HEK293 (cell line): Measurements from ENCODE around the gene CCDC40.

Source experiments
- CTCF ChIA-PET: fragments of 350-600 bp; formaldehyde crosslinking; extraction: SDS; loops from one replicate; lab custom pipeline; 2021; ENCODE audit warnings: antibody characterized with exemption; lab: Yijun Ruan, JAX
- POLR2A ChIA-PET: fragments of 300-600 bp; formaldehyde crosslinking; extraction: SDS; loops from one replicate; lab custom pipeline; 2020; ENCODE audit warnings: antibody characterized with exemption, inconsistent platforms; lab: Yijun Ruan, JAX
- H3K27ac ChIP-seq: fragments of 200-500 bp; sonication (Bioruptor generic); 2 replicates; pipeline ENCODE4 v1.5.1; 2014; ENCODE audit warnings: low read depth, low read length, control low read depth, inconsistent platforms; ENCODE audit errors: extremely low read depth
- H3K36me3 ChIP-seq, 2 experiments: fragments of 200-500 bp in 1 of 2; sonication (Bioruptor generic) in 1 of 2; 1 replicate in 1 of 2; 2 replicates in 1 of 2; pipeline ENCODE4 v1.5.1; 2014 to 2017; ENCODE audit warnings: inconsistent platforms in 2 of 2, low read length in 2 of 2; ENCODE audit not compliant: control insufficient read depth in 2 of 2, insufficient read depth in 1 of 2
- H3K4me1 ChIP-seq: fragments of 200-500 bp; sonication (Bioruptor generic); 2 replicates; pipeline ENCODE4 v1.5.1; 2014; ENCODE audit warnings: mild to moderate bottlenecking, low read length, inconsistent platforms; ENCODE audit not compliant: control insufficient read depth, insufficient read depth
- H3K4me3 ChIP-seq: 2 replicates; pipeline ENCODE4 v1.5.1; 2011; ENCODE audit warnings: low read depth, mild to moderate bottlenecking, control low read depth, low read length, moderate library complexity
- H3K9me3 ChIP-seq: fragments of 200-500 bp; sonication (Bioruptor generic); 2 replicates; pipeline ENCODE4 v1.5.1; 2014; ENCODE audit warnings: low read depth, low read length, inconsistent platforms; ENCODE audit not compliant: control insufficient read depth, insufficient read depth
- KLF9 ChIP-seq: fragments of 450-650 bp; formaldehyde crosslinking; IDR thresholded peaks from 2 replicates; pipeline ENCODE4 v1.5.1; 2016; ENCODE audit warnings: missing biosample characterization, missing genetic modification characterization, low read depth
- MEIS1 ChIP-seq: sonication (generic); formaldehyde crosslinking; IDR thresholded peaks from 2 replicates; pipeline ENCODE4 v1.8.1; 2022; ENCODE audit warnings: missing genetic modification reagents, mild to moderate bottlenecking, borderline replicate concordance
- SALL2 ChIP-seq: fragments of 450-650 bp; formaldehyde crosslinking; IDR thresholded peaks from 2 replicates; pipeline ENCODE4 v1.5.0; 2017; ENCODE audit warnings: missing biosample characterization, mild to moderate bottlenecking, missing genetic modification characterization, borderline replicate concordance
- SCRT2 ChIP-seq: fragments of 450-650 bp; formaldehyde crosslinking; IDR thresholded peaks from 2 replicates; pipeline ENCODE4 v1.5.1; 2016; ENCODE audit warnings: missing biosample characterization, missing genetic modification characterization
- SP7 ChIP-seq: fragments of 450-650 bp; formaldehyde crosslinking; IDR thresholded peaks from 2 replicates; pipeline ENCODE4 v1.5.1; 2016; ENCODE audit warnings: missing biosample characterization, missing genetic modification characterization
- ZIC2 ChIP-seq: fragments of 450-650 bp; formaldehyde crosslinking; IDR thresholded peaks from 2 replicates; pipeline ENCODE4 v1.5.1; 2016; ENCODE audit warnings: missing biosample characterization, missing genetic modification characterization
- ZNF157 ChIP-seq: fragments of 450-650 bp; formaldehyde crosslinking; IDR thresholded peaks from 2 replicates; pipeline ENCODE4 v1.5.1; 2016; ENCODE audit warnings: missing biosample characterization, missing genetic modification characterization
- ZNF169 ChIP-seq: fragments of 450-650 bp; formaldehyde crosslinking; IDR thresholded peaks from 2 replicates; pipeline ENCODE4 v1.5.1; 2016; ENCODE audit warnings: missing biosample characterization, missing genetic modification characterization
- ZNF24 ChIP-seq: fragments of 450-650 bp; formaldehyde crosslinking; IDR thresholded peaks from 2 replicates; pipeline ENCODE4 v1.5.1; 2016; ENCODE audit warnings: missing biosample characterization, missing genetic modification characterization
- ZNF341 ChIP-seq: fragments of 450-650 bp; formaldehyde crosslinking; IDR thresholded peaks from 2 replicates; pipeline ENCODE4; 2016; ENCODE audit warnings: low read depth, missing biosample characterization, missing genetic modification characterization
- ZNF350 ChIP-seq: fragments of 450-650 bp; formaldehyde crosslinking; IDR thresholded peaks from 2 replicates; pipeline ENCODE4 v1.5.0; 2017; ENCODE audit warnings: missing biosample characterization, mild to moderate bottlenecking, missing genetic modification characterization
- ZNF366 ChIP-seq: fragments of 450-650 bp; formaldehyde crosslinking; conservative IDR thresholded peaks from 2 replicates; pipeline ENCODE4 v1.5.1; 2016; ENCODE audit warnings: missing biosample characterization, missing genetic modification characterization
- ZNF404 ChIP-seq: fragments of 450-650 bp; formaldehyde crosslinking; IDR thresholded peaks from 2 replicates; pipeline ENCODE4 v1.5.1; 2017; ENCODE audit warnings: missing biosample characterization, missing genetic modification characterization
- ZNF426 ChIP-seq: fragments of 450-650 bp; formaldehyde crosslinking; IDR thresholded peaks from 2 replicates; pipeline ENCODE4 v1.5.1; 2017; ENCODE audit warnings: missing biosample characterization, missing genetic modification characterization, mild to moderate bottlenecking, inconsistent platforms, moderate library complexity
- ZNF473 ChIP-seq: fragments of 450-650 bp; formaldehyde crosslinking; IDR thresholded peaks from 2 replicates; pipeline ENCODE4 v1.5.1; 2017; ENCODE audit warnings: missing biosample characterization, missing genetic modification characterization
- ZNF521 ChIP-seq: fragments of 450-650 bp; formaldehyde crosslinking; IDR thresholded peaks from 2 replicates; pipeline ENCODE4 v1.5.1; 2017; ENCODE audit warnings: missing biosample characterization, mild to moderate bottlenecking, missing genetic modification characterization
- ZNF544 ChIP-seq: fragments of 450-650 bp; formaldehyde crosslinking; IDR thresholded peaks from 2 replicates; pipeline ENCODE4 v1.5.0; 2017; ENCODE audit warnings: missing biosample characterization, missing genetic modification characterization
- ZNF707 ChIP-seq: fragments of 450-650 bp; formaldehyde crosslinking; IDR thresholded peaks from 2 replicates; pipeline ENCODE4 v1.5.1; 2016; ENCODE audit warnings: missing biosample characterization, missing genetic modification characterization
- ZNF791 ChIP-seq: fragments of 450-650 bp; formaldehyde crosslinking; IDR thresholded peaks from 2 replicates; pipeline ENCODE4 v1.5.1; 2016; ENCODE audit warnings: missing biosample characterization, missing genetic modification characterization
- ZXDB ChIP-seq: fragments of 450-650 bp; formaldehyde crosslinking; IDR thresholded peaks from 2 replicates; pipeline ENCODE4 v1.5.1; 2016; ENCODE audit warnings: missing biosample characterization, missing genetic modification characterization
- TF ChIP-seq, protein P1 (sequence below): fragments of 450-650 bp; IDR thresholded peaks from 2 replicates; pipeline ENCODE4 v1.5.1; 2018; ENCODE audit warnings: missing biosample characterization, mild to moderate bottlenecking, missing genetic modification characterization
- TF ChIP-seq, protein P2 (sequence below): fragments of 450-650 bp; formaldehyde crosslinking; IDR thresholded peaks from 2 replicates; pipeline ENCODE4 v1.5.1; 2016; ENCODE audit warnings: missing biosample characterization, missing genetic modification characterization
- TF ChIP-seq, protein P3 (sequence below): fragments of 450-650 bp; IDR thresholded peaks from 2 replicates; pipeline ENCODE4 v1.5.1; 2018; ENCODE audit warnings: missing biosample characterization, missing genetic modification characterization
- TF ChIP-seq, protein P4 (sequence below): fragments of 450-650 bp; formaldehyde crosslinking; IDR thresholded peaks from 2 replicates; pipeline ENCODE4 v1.5.1; 2017; ENCODE audit warnings: missing biosample characterization, missing genetic modification characterization

Gene CCDC40

DNA sequence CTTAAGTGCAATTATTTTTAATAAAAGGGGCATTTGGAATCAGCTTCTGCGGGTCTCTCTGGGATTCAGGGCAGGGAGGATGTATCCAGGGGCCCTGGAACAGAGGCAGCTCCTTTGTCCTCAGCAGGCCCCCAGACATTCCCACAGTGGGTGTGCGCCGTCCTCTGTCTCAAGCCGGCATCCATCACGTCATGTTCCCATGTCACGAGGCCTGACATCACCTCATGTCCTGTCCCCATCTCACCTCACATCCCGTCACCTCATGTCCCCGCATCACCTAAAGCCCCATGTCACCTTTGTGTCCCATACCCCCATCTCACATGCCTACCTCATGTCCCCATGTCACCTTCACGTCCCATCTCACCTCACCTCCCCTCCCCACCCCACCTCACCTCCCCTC is 83.4 kb downstream of the CCDC40 start (continued):
- TF ChIP-seq ZNF791 (tag by site-specific recombination) (no peak), SALL2 (tag by site-specific recombination) (no peak), ZNF157 (no peak), MEIS1 (CRISPR knock-in tag) (no peak)
- TF ChIP-seq, protein P1, sequence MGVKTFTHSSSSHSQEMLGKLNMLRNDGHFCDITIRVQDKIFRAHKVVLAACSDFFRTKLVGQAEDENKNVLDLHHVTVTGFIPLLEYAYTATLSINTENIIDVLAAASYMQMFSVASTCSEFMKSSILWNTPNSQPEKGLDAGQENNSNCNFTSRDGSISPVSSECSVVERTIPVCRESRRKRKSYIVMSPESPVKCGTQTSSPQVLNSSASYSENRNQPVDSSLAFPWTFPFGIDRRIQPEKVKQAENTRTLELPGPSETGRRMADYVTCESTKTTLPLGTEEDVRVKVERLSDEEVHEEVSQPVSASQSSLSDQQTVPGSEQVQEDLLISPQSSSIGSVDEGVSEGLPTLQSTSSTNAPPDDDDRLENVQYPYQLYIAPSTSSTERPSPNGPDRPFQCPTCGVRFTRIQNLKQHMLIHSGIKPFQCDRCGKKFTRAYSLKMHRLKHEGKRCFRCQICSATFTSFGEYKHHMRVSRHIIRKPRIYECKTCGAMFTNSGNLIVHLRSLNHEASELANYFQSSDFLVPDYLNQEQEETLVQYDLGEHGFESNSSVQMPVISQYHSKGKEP = no peak

DNA sequence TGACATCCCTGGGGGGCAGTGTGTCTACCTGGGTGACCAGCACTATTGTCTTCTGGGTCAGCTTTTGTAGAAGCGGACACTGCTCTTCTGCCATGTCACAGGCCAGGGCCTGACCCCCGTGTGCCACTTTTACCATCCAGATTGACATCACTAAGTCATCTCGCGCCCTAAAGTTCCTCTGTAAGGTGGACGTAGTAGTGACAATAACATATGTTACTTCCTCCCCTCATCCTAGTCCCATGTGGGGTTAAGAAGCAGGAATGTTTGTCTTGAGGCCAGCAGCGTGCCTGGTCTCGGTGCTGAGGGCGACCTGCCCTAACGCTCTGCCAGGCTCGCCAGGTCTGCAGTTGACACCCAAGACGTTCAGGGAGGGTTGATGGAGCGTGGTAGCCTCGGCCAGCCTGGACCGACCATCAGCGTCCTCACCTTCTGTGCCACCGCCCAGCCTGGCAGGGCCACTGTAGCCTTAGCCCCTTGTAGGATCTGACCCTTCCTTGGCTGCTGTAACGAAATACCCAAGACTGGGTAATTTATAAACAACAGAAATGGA is 85.7 kb downstream of the CCDC40 start:
- CTCF ChIA-PET = interaction anchor here (0.7 to 0.9 kb wide), 4 partner anchors 8 to 118 kb away, joined by 3 to 5 read pairs (median 4); partner anchors contain the start of gene GAA
- no peaks in the 10 kb centered on the region for H3K4me1 ChIP-seq
- H3K27ac ChIP-seq = no peak overlapping the region
- no peak overlapping the region for H3K4me3 ChIP-seq
- H3K9me3 ChIP-seq = no peaks in the 10 kb centered on the region
- TF ChIP-seq ZNF544 (tag by site-specific recombination) = no peak
- TF ChIP-seq ZNF350 (tag by site-specific recombination) = no peak
- no peak for TF ChIP-seq ZNF473
- TF ChIP-seq ZNF366 = no peak
- no peak for TF ChIP-seq SP7 (tag by site-specific recombination)
- TF ChIP-seq, protein P2, sequence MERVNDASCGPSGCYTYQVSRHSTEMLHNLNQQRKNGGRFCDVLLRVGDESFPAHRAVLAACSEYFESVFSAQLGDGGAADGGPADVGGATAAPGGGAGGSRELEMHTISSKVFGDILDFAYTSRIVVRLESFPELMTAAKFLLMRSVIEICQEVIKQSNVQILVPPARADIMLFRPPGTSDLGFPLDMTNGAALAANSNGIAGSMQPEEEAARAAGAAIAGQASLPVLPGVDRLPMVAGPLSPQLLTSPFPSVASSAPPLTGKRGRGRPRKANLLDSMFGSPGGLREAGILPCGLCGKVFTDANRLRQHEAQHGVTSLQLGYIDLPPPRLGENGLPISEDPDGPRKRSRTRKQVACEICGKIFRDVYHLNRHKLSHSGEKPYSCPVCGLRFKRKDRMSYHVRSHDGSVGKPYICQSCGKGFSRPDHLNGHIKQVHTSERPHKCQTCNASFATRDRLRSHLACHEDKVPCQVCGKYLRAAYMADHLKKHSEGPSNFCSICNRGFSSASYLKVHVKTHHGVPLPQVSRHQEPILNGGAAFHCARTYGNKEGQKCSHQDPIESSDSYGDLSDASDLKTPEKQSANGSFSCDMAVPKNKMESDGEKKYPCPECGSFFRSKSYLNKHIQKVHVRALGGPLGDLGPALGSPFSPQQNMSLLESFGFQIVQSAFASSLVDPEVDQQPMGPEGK = no peak
- no peak for TF ChIP-seq ZNF404
- peaks cover 0 to 12% of the 10 kb centered on the region in 2 experiments; a peak in 1 of 3 replicates for H3K36me3 ChIP-seq
- POLR2A ChIA-PET = no interaction called here

DNA sequence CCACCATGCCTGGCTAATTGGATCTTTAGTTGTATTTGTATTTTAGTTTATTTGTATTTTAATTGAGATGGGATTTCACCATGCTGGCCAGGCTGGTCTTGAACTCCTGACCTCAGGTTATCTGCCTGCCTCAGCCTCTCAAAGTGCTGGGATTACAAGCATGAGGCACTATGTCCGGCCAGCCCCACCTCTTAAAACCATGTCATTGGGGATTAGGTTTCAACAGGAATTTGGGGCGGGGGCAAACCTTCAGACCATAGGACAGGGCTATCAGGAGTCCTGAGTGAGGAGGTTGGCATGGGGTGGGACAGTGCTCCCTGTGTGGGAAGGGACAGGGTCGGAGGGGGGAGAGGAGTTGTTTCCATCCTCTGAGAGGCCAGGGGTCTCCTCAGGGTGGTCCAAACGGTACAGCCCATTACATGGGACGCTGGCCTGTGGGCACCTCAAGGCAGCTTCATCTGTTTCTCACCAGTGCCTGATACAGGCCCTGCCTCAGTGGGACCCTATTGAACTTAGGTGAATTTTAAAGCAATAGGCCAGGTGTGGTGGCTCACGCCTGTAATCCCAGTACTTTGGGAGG is 86.6 kb downstream of the CCDC40 start:
- Histone ChIP-seq H3K36me3 (peaks cover 0 to 8% of the 10 kb centered on the region in 2 experiments; a peak in 1 of 3 replicates), H3K4me3 (no peak overlapping the region), H3K27ac (no peak overlapping the region), H3K9me3 (no peaks in the 10 kb centered on the region), H3K4me1 (no peaks in the 10 kb centered on the region)
- CTCF ChIA-PET = interaction anchor here (0.6 to 2.8 kb wide), 5 partner anchors 9 to 1194 kb away, joined by 3 to 14 read pairs (median 3); partner anchors contain the start of gene GAA
- POLR2A ChIA-PET = interaction anchor here (0.8 kb wide), 1 partner anchor 10 kb away, joined by 3 read pairs; no protein-coding TSS in a partner anchor
- TF ChIP-seq ZNF341 (tag by site-specific recombination) (no peak), SCRT2 (no peak), ZNF169 (tag by site-specific recombination) (no peak), ZNF426 (no peak), KLF9 (tag by site-specific recombination) (no peak), ZNF707 (no peak), ZNF521 (tag by site-specific recombination) (no peak), ZIC2 (tag by site-specific recombination) (no peak), ZNF24 (tag by site-specific recombination) (no peak), ZXDB (no peak)
- TF ChIP-seq, protein P3, sequence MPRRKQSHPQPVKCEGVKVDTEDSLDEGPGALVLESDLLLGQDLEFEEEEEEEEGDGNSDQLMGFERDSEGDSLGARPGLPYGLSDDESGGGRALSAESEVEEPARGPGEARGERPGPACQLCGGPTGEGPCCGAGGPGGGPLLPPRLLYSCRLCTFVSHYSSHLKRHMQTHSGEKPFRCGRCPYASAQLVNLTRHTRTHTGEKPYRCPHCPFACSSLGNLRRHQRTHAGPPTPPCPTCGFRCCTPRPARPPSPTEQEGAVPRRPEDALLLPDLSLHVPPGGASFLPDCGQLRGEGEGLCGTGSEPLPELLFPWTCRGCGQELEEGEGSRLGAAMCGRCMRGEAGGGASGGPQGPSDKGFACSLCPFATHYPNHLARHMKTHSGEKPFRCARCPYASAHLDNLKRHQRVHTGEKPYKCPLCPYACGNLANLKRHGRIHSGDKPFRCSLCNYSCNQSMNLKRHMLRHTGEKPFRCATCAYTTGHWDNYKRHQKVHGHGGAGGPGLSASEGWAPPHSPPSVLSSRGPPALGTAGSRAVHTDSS = no peak
- TF ChIP-seq, protein P4, sequence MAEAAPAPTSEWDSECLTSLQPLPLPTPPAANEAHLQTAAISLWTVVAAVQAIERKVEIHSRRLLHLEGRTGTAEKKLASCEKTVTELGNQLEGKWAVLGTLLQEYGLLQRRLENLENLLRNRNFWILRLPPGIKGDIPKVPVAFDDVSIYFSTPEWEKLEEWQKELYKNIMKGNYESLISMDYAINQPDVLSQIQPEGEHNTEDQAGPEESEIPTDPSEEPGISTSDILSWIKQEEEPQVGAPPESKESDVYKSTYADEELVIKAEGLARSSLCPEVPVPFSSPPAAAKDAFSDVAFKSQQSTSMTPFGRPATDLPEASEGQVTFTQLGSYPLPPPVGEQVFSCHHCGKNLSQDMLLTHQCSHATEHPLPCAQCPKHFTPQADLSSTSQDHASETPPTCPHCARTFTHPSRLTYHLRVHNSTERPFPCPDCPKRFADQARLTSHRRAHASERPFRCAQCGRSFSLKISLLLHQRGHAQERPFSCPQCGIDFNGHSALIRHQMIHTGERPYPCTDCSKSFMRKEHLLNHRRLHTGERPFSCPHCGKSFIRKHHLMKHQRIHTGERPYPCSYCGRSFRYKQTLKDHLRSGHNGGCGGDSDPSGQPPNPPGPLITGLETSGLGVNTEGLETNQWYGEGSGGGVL (tag by site-specific recombination) = no peak
